ENCODE data around the gene PI3. TPM values are rescaled to one million over a fixed set of nuclear protein-coding genes. Genes with fewer than 3 reads are reported as not detected.

The PI3 gene
- total RNA-seq, 1 donor from 2014 or later = not detected

GRCh38 chr20:45164906-45165305 is 9.8 kb upstream of the PI3 start:
- H3K27me3 Mint-ChIP-seq (ENCODE audit: unreplicated experiment) = peaks cover 43% of the 10 kb centered on the region
- H3K4me1 Mint-ChIP-seq (ENCODE audit: unreplicated experiment) = no peaks in the 10 kb centered on the region
- TF ChIP-seq CTCF (IDR thresholded peaks at IDR 0.05) = no peak
- no peak overlapping the region for H3K27ac Mint-ChIP-seq (ENCODE audit: unreplicated experiment)
- no peak for DNase-seq (ENCODE audit: extremely low spot score, unreplicated experiment)
- no peaks in the 10 kb centered on the region for H3K36me3 Mint-ChIP-seq (ENCODE audit: unreplicated experiment)
- peaks cover 17% of the 10 kb centered on the region for H3K9me3 Mint-ChIP-seq (ENCODE audit: unreplicated experiment)
- no peak overlapping the region for H3K4me3 Mint-ChIP-seq (ENCODE audit: unreplicated experiment)

GRCh38 chr20:45173522-45173921 is 1.2 kb upstream of the PI3 start:
- Mint-ChIP-seq H3K9me3 (ENCODE audit: unreplicated experiment) (peaks cover 3% of the 10 kb centered on the region), H3K4me3 (ENCODE audit: unreplicated experiment) (no peak overlapping the region), H3K36me3 (ENCODE audit: unreplicated experiment) (no peaks in the 10 kb centered on the region), H3K27ac (ENCODE audit: unreplicated experiment) (no peak overlapping the region), H3K27me3 (ENCODE audit: unreplicated experiment) (peaks cover 32% of the 10 kb centered on the region), H3K4me1 (ENCODE audit: unreplicated experiment) (no peaks in the 10 kb centered on the region)
- no peak for DNase-seq (ENCODE audit: extremely low spot score, unreplicated experiment)
- TF ChIP-seq CTCF (IDR thresholded peaks at IDR 0.05) = no peak

GRCh38 chr20:45176526-45177267 is 2.0 kb downstream of the PI3 start:
- Mint-ChIP-seq H3K27me3 (ENCODE audit: unreplicated experiment) (peaks cover 32% of the 10 kb centered on the region), H3K36me3 (ENCODE audit: unreplicated experiment) (no peaks in the 10 kb centered on the region), H3K4me1 (ENCODE audit: unreplicated experiment) (peaks cover 2% of the 10 kb centered on the region), H3K9me3 (ENCODE audit: unreplicated experiment) (no peaks in the 10 kb centered on the region), H3K4me3 (ENCODE audit: unreplicated experiment) (no peak overlapping the region), H3K27ac (ENCODE audit: unreplicated experiment) (no peak overlapping the region)
- TF ChIP-seq CTCF (IDR thresholded peaks at IDR 0.05) = no peak
- DNase-seq (ENCODE audit: extremely low spot score, unreplicated experiment) = no peak

GRCh38 chr20:45179166-45179565 is 4.5 kb downstream of the PI3 start:
- no peak overlapping the region for H3K4me3 Mint-ChIP-seq (ENCODE audit: unreplicated experiment)
- no peak overlapping the region for H3K27ac Mint-ChIP-seq (ENCODE audit: unreplicated experiment)
- H3K4me1 Mint-ChIP-seq (ENCODE audit: unreplicated experiment) = peaks cover 8% of the 10 kb centered on the region
- TF ChIP-seq CTCF (IDR thresholded peaks at IDR 0.05) = no peak
- DNase-seq (ENCODE audit: extremely low spot score, unreplicated experiment) = no peak
- H3K27me3 Mint-ChIP-seq (ENCODE audit: unreplicated experiment) = peaks cover 20% of the 10 kb centered on the region
- H3K9me3 Mint-ChIP-seq (ENCODE audit: unreplicated experiment) = no peaks in the 10 kb centered on the region
- H3K36me3 Mint-ChIP-seq (ENCODE audit: unreplicated experiment) = no peaks in the 10 kb centered on the region

- no peak overlapping the region for H3K4me3 Mint-ChIP-seq (ENCODE audit: unreplicated experiment)
- H3K4me1 Mint-ChIP-seq (ENCODE audit: unreplicated experiment) = peaks cover 8% of the 10 kb centered on the region
- no peaks in the 10 kb centered on the region for H3K9me3 Mint-ChIP-seq (ENCODE audit: unreplicated experiment)
- H3K36me3 Mint-ChIP-seq (ENCODE audit: unreplicated experiment) = no peaks in the 10 kb centered on the region
- no peak for TF ChIP-seq CTCF (IDR thresholded peaks at IDR 0.05)
- H3K27me3 Mint-ChIP-seq (ENCODE audit: unreplicated experiment) = peaks cover 20% of the 10 kb centered on the region
- H3K27ac Mint-ChIP-seq (ENCODE audit: unreplicated experiment) = no peak overlapping the region
- DNase-seq (ENCODE audit: extremely low spot score, unreplicated experiment) = no peak
Measured at GRCh38 chr20:45181639-45182038, 6.9 kb downstream of the PI3 start.
